HepG2 (cell line): ENCODE data around the gene LRRC45. TPM values are rescaled to one million over a fixed set of nuclear protein-coding genes. Genes with fewer than 3 reads are reported as not detected.

Experiments used
- MIER3 ChIP-seq: IDR thresholded peaks from 2 replicates; pipeline ENCODE4 v1.6.1; 2016; ENCODE audit warnings: missing compliant biosample characterization, borderline replicate concordance
- ZNF343 ChIP-seq: sonication (generic); formaldehyde crosslinking; IDR thresholded peaks from 2 replicates; pipeline ENCODE4 v1.4.0; 2020; ENCODE audit warnings: mild to moderate bottlenecking, missing genetic modification reagents
- ZNF546 ChIP-seq: sonication (generic); formaldehyde crosslinking; conservative IDR thresholded peaks from 2 replicates; pipeline ENCODE4 v1.8.1; 2023; ENCODE audit warnings: mild to moderate bottlenecking, missing genetic modification reagents
- polyA plus RNA-seq, 8 experiments: library from polyadenylated mRNA; depleted of rRNA in 3 of 8; stranded (reverse) in 7 of 8; unstranded in 1 of 8; fragments of >200 nt; fragmentation: Illumina TruSeq in 4 of 8; extraction: Trizol in 4 of 8; gene quantifications; 2 replicates each; pipeline versions ENCODE4 v1.2.1 to v1.2.3, GENCODE V29; 2011 to 2016; ENCODE audit warnings: low read depth in 4 of 8, missing spikeins in 1 of 8, mixed read lengths in 1 of 8; ENCODE audit not compliant: insufficient read depth in 1 of 8
- total RNA-seq, 5 experiments: library from RNA; depleted of rRNA; stranded (reverse); fragments of >200 nt; fragmentation: Illumina TruSeq; extraction: Trizol; gene quantifications; 2 replicates each; pipeline ENCODE4 v1.2.3, GENCODE V29; 2016; ENCODE audit warnings: low read depth in 1 of 5
- TF ChIP-seq, protein P1 (sequence below): sonication (generic); formaldehyde crosslinking; IDR thresholded peaks from 2 replicates; pipeline ENCODE4; 2020; ENCODE audit warnings: missing genetic modification reagents, mild to moderate bottlenecking, borderline replicate concordance
- TF ChIP-seq, protein P2 (sequence below): sonication (generic); formaldehyde crosslinking; IDR thresholded peaks from 2 replicates; pipeline ENCODE4 v1.5.1; 2020; ENCODE audit warnings: mild to moderate bottlenecking, missing genetic modification reagents, borderline replicate concordance
- TF ChIP-seq, protein P3 (sequence below): IDR thresholded peaks from 2 replicates; pipeline ENCODE4 v1.6.1; 2016; ENCODE audit warnings: missing biosample characterization, missing genetic modification reagents, low read depth
- TF ChIP-seq, protein P4 (sequence below): sonication (generic); formaldehyde crosslinking; IDR thresholded peaks from 2 replicates; pipeline ENCODE4 v1.4.0; 2020; ENCODE audit warnings: missing genetic modification reagents, borderline replicate concordance

LRRC45 gene
- total and polyA plus RNA-seq, 2 of the 13 experiments (the other 11 are each of a cell fraction or from before 2014, with no cell fraction given): 11.6 to 48.1 TPM

DNA sequence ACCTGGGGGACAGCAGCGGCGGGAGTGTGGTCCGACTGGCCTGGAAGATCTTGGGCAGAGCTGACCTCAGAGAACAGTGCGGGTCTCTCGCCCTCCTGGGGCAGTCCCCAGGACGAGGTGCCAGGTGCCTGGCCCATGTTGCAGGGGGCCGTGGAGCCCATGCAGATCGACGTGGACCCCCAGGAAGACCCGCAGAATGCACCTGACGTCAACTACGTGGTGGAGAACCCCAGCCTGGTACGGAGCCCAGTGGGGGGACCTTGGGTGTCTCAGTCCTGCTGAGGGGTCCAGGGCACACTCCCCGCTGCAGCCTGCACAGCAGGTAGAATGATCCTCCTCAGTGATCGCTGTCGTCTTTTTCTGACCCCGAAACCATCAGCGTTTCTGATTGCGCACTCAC lies 30.0 kb downstream of the LRRC45 start (continued):
- TF ChIP-seq ZNF546 (CRISPR knock-in tag): no peak
- TF ChIP-seq ZNF343 (CRISPR knock-in tag): no peak
- TF ChIP-seq, protein P1, sequence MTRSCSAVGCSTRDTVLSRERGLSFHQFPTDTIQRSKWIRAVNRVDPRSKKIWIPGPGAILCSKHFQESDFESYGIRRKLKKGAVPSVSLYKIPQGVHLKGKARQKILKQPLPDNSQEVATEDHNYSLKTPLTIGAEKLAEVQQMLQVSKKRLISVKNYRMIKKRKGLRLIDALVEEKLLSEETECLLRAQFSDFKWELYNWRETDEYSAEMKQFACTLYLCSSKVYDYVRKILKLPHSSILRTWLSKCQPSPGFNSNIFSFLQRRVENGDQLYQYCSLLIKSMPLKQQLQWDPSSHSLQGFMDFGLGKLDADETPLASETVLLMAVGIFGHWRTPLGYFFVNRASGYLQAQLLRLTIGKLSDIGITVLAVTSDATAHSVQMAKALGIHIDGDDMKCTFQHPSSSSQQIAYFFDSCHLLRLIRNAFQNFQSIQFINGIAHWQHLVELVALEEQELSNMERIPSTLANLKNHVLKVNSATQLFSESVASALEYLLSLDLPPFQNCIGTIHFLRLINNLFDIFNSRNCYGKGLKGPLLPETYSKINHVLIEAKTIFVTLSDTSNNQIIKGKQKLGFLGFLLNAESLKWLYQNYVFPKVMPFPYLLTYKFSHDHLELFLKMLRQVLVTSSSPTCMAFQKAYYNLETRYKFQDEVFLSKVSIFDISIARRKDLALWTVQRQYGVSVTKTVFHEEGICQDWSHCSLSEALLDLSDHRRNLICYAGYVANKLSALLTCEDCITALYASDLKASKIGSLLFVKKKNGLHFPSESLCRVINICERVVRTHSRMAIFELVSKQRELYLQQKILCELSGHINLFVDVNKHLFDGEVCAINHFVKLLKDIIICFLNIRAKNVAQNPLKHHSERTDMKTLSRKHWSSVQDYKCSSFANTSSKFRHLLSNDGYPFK (CRISPR knock-in tag): no peak
- TF ChIP-seq, protein P2, sequence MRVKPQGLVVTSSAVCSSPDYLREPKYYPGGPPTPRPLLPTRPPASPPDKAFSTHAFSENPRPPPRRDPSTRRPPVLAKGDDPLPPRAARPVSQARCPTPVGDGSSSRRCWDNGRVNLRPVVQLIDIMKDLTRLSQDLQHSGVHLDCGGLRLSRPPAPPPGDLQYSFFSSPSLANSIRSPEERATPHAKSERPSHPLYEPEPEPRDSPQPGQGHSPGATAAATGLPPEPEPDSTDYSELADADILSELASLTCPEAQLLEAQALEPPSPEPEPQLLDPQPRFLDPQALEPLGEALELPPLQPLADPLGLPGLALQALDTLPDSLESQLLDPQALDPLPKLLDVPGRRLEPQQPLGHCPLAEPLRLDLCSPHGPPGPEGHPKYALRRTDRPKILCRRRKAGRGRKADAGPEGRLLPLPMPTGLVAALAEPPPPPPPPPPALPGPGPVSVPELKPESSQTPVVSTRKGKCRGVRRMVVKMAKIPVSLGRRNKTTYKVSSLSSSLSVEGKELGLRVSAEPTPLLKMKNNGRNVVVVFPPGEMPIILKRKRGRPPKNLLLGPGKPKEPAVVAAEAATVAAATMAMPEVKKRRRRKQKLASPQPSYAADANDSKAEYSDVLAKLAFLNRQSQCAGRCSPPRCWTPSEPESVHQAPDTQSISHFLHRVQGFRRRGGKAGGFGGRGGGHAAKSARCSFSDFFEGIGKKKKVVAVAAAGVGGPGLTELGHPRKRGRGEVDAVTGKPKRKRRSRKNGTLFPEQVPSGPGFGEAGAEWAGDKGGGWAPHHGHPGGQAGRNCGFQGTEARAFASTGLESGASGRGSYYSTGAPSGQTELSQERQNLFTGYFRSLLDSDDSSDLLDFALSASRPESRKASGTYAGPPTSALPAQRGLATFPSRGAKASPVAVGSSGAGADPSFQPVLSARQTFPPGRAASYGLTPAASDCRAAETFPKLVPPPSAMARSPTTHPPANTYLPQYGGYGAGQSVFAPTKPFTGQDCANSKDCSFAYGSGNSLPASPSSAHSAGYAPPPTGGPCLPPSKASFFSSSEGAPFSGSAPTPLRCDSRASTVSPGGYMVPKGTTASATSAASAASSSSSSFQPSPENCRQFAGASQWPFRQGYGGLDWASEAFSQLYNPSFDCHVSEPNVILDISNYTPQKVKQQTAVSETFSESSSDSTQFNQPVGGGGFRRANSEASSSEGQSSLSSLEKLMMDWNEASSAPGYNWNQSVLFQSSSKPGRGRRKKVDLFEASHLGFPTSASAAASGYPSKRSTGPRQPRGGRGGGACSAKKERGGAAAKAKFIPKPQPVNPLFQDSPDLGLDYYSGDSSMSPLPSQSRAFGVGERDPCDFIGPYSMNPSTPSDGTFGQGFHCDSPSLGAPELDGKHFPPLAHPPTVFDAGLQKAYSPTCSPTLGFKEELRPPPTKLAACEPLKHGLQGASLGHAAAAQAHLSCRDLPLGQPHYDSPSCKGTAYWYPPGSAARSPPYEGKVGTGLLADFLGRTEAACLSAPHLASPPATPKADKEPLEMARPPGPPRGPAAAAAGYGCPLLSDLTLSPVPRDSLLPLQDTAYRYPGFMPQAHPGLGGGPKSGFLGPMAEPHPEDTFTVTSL (CRISPR knock-in tag): no peak
- TF ChIP-seq, protein P3, sequence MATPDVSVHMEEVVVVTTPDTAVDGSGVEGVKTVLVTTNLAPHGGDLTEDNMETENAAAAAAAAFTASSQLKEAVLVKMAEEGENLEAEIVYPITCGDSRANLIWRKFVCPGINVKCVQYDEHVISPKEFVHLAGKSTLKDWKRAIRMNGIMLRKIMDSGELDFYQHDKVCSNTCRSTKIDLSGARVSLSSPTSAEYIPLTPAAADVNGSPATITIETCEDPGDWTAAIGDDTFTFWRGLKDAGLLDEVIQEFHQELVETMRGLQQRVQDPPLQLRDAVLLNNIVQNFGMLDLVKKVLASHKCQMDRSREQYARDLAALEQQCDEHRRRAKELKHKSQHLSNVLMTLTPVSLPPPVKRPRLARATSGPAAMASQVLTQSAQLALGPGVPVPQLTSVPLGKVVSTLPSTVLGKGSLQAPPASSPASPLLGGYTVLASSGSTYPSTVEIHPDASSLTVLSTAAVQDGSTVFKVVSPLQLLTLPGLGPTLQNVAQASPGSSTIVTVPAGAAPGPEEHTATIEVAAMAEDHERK (CRISPR knock-in tag): no peak
- TF ChIP-seq, protein P4, sequence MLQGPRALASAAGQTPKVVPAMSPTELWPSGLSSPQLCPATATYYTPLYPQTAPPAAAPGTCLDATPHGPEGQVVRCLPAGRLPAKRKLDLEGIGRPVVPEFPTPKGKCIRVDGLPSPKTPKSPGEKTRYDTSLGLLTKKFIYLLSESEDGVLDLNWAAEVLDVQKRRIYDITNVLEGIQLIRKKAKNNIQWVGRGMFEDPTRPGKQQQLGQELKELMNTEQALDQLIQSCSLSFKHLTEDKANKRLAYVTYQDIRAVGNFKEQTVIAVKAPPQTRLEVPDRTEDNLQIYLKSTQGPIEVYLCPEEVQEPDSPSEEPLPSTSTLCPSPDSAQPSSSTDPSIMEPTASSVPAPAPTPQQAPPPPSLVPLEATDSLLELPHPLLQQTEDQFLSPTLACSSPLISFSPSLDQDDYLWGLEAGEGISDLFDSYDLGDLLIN (CRISPR knock-in tag): no peak
- TF ChIP-seq MIER3 (CRISPR knock-in tag): no peak
